ENCODE data around the gene MFAP5. TPM values are rescaled to one million over a fixed set of nuclear protein-coding genes. Genes with fewer than 3 reads are reported as not detected.

MFAP5 gene
- total RNA-seq, 1 donor from 2014 or later: 0.60 TPM

Other genes starting within 250 kb of the MFAP5 start
- gene CLEC6A, start 206.9 kb downstream of the MFAP5 start, total RNA-seq: not detected in 3 replicates
- 0.13 TPM in 1 of 3 replicates, not detected in the others for gene CLEC4D, start 149.3 kb downstream of the MFAP5 start, total RNA-seq
- gene CLEC4E, start 121.9 kb downstream of the MFAP5 start, total RNA-seq: not detected in 3 replicates
- not detected in 3 replicates for gene AICDA, start 50.0 kb downstream of the MFAP5 start, total RNA-seq
- gene RIMKLB, start 35.2 kb upstream of the MFAP5 start, total RNA-seq: 121 to 124 TPM (median 123 TPM) in 3 replicates
- 0.13 to 0.16 TPM (median 0.14 TPM) in 3 replicates for gene A2ML1, start 159.8 kb upstream of the MFAP5 start, total RNA-seq